GM21576 (cell line): ENCODE results near the gene SELENOK.

Experiments used
- ATAC-seq: cut with Tn5 transposase; IDR thresholded peaks from one replicate; pipeline ENCODE4 v1.9.1; 2021; ENCODE audit warnings: mild to moderate bottlenecking, moderate library complexity; ENCODE audit not compliant: unreplicated experiment

SELENOK gene

GRCh38 chr3:53884623-53885022, 7.0 kb downstream of the SELENOK start:
- ATAC-seq, result no peak

- no peak for ATAC-seq
These were observed 8.7 kb downstream of the SELENOK start for GRCh38 chr3:53883008-53883407.

GRCh38 chr3:53881691-53882593, 9.7 kb downstream of the SELENOK start, which contains the start of gene ACTR8:
TSS of gene ACTR8 (minus strand) at chr3:53882152. CDS start at chr3:53882101, 51 bp downstream.
- ATAC-seq, result peak; percentile 77

GRCh38 chr3:53880396-53881345, 11.0 kb downstream of the SELENOK start:
- no peak for ATAC-seq

- no peak for ATAC-seq
These were observed 25.7 kb downstream of the SELENOK start for GRCh38 chr3:53865732-53866499.

- no peak for ATAC-seq
These were observed 28.5 kb downstream of the SELENOK start for GRCh38 chr3:53863145-53863544.

GRCh38 chr3:53862241-53862640, 29.4 kb downstream of the SELENOK start:
- no peak for ATAC-seq

GRCh38 chr3:53860196-53860595, 31.5 kb downstream of the SELENOK start:
- ATAC-seq, result no peak

GRCh38 chr3:53859178-53859577, 32.5 kb downstream of the SELENOK start:
- no peak for ATAC-seq

GRCh38 chr3:53858096-53858741, 33.4 kb downstream of the SELENOK start:
- no peak for ATAC-seq

GRCh38 chr3:53856964-53857363, 34.7 kb downstream of the SELENOK start:
- ATAC-seq, result no peak

- ATAC-seq, result no peak
These were observed 40.8 kb downstream of the SELENOK start for GRCh38 chr3:53850895-53851294.

- ATAC-seq, result no peak
These were observed 41.7 kb downstream of the SELENOK start for GRCh38 chr3:53849916-53850315.

GRCh38 chr3:53846851-53847155, 44.9 kb downstream of the SELENOK start:
- no peak for ATAC-seq

- peak; percentile 39 for ATAC-seq
These were observed 45.4 kb downstream of the SELENOK start, which contains the start of the genes CHDH and IL17RB for GRCh38 chr3:53846134-53846850. TSS of gene CHDH (minus strand) at chr3:53846419. CDS start at chr3:53824008, 22,411 bp downstream. TSS of gene IL17RB (plus strand) at chr3:53846568. CDS start at chr3:53846589, 21 bp downstream.

- peak; percentile 0 for ATAC-seq
These were observed 45.9 kb downstream of the SELENOK start for GRCh38 chr3:53845881-53846133.

GRCh38 chr3:53845103-53845880, 46.4 kb downstream of the SELENOK start:
- peak; percentile 21 for ATAC-seq

- ATAC-seq, result no peak
These were observed 47.2 kb downstream of the SELENOK start for GRCh38 chr3:53844262-53845102.
